ENCODE measurements around the gene EDEM2.

GRCh38 chr20:35087791-35088190 lies 59.3 kb downstream of the EDEM2 start:
- TF ChIP-seq CTCF (IDR thresholded peaks at IDR 0.05) (no peak), SIN3A (IDR thresholded peaks at IDR 0.05; ENCODE audit: borderline replicate concordance, insufficient read depth, low read depth, low read length) (no peak), TCF7L2 (IDR thresholded peaks at IDR 0.05; ENCODE audit: low read depth, low read length) (no peak)

All from Panc1 (cell line).